IMR-90 (cell line): ENCODE measurements around the gene TRIM10. TPM values are rescaled to one million over a fixed set of nuclear protein-coding genes. Genes with fewer than 3 reads are reported as not detected.

Experiments used
- ATAC-seq: fragments of 200-7000 bp; cut with Tn5 transposase; 2 replicates; pipeline ENCODE4 v1.9.1; 2020; ENCODE audit warnings: low read depth, mild to moderate bottlenecking, moderate library complexity
- BruUV-seq: library from RNA; stranded (reverse); fragments of 400-500 nt; replicated peaks from 2 replicates; lab custom pipeline; 2021; lab: Mats Ljungman, UMichigan
- CTCF ChIA-PET: fragments of 300-600 bp; formaldehyde crosslinking; extraction: SDS; loops from one replicate; lab custom pipeline; 2021; ENCODE audit warnings: antibody characterized with exemption; lab: Yijun Ruan, JAX
- POLR2A ChIA-PET: fragments of 300-600 bp; sonication (Branson Sonifier 250); formaldehyde crosslinking; loops from one replicate; lab custom pipeline; 2022; ENCODE audit warnings: antibody characterized with exemption; ENCODE audit not compliant: unreplicated experiment; lab: Charles Lee
- DNase-seq: peaks from one replicate; pipeline ENCODE4 v3.0.0; 2013
- H2AFZ ChIP-seq: replicated peaks from 2 replicates; pipeline ENCODE3; 2013; ENCODE audit warnings: low read length, mild to moderate bottlenecking; ENCODE audit not compliant: poor library complexity
- H2AK5ac ChIP-seq: 2 replicates; pipeline ENCODE4 v1.6.1; 2013; ENCODE audit warnings: low read depth, low read length, inconsistent platforms
- H2AK9ac ChIP-seq: replicated peaks from 2 replicates; pipeline ENCODE3; 2013; ENCODE audit warnings: mild to moderate bottlenecking, low read depth, low read length, moderate library complexity; ENCODE audit not compliant: poor library complexity
- H2BK120ac ChIP-seq: 2 replicates; pipeline ENCODE4 v1.6.1; 2013; ENCODE audit warnings: low read depth, low read length, inconsistent platforms
- H2BK15ac ChIP-seq: 3 replicates; pipeline ENCODE4 v1.6.1; 2013; ENCODE audit warnings: low read depth, low read length, inconsistent platforms
- H2BK20ac ChIP-seq: 2 replicates; pipeline ENCODE4 v1.6.1; 2013; ENCODE audit warnings: low read depth, mild to moderate bottlenecking, inconsistent platforms, low read length, moderate library complexity
- H2BK5ac ChIP-seq: 2 replicates; pipeline ENCODE4 v1.6.1; 2013; ENCODE audit warnings: mild to moderate bottlenecking, low read depth, low read length, inconsistent platforms; ENCODE audit not compliant: poor library complexity, severe bottlenecking
- H3K14ac ChIP-seq: replicated peaks from 2 replicates; pipeline ENCODE4 v1.6.1; 2013; ENCODE audit warnings: low read depth, low read length, inconsistent platforms
- H3K18ac ChIP-seq: 2 replicates; pipeline ENCODE4 v1.6.1; 2013; ENCODE audit warnings: low read depth, low read length, control low read depth
- H3K23ac ChIP-seq: 2 replicates; pipeline ENCODE4 v1.6.1; 2013; ENCODE audit warnings: low read depth, low read length, inconsistent platforms
- H3K27ac ChIP-seq: 2 replicates; pipeline ENCODE4 v1.5.1; 2013; ENCODE audit warnings: mild to moderate bottlenecking, control low read depth, low read length; ENCODE audit not compliant: insufficient read depth
- H3K27me3 ChIP-seq: 2 replicates; pipeline ENCODE4 v1.6.1; 2013; ENCODE audit warnings: low read length; ENCODE audit not compliant: control insufficient read depth, insufficient read depth
- H3K36me3 ChIP-seq: 2 replicates; pipeline ENCODE4 v1.6.1; 2013; ENCODE audit warnings: low read length, mixed read lengths; ENCODE audit not compliant: control insufficient read depth, insufficient read depth
- H3K4ac ChIP-seq: 2 replicates; pipeline ENCODE4 v1.6.1; 2013; ENCODE audit warnings: low read depth, low read length, inconsistent platforms
- H3K4me1 ChIP-seq: 2 replicates; pipeline ENCODE4 v1.6.1; 2013; ENCODE audit warnings: low read length, mixed read lengths; ENCODE audit not compliant: control insufficient read depth, insufficient read depth
- H3K4me2 ChIP-seq: 2 replicates; pipeline ENCODE4 v1.6.1; 2013; ENCODE audit warnings: low read depth, mild to moderate bottlenecking, control low read depth, low read length, moderate library complexity
- H3K4me3 ChIP-seq: 2 replicates; pipeline ENCODE4 v1.5.1; 2013; ENCODE audit warnings: low read depth, mild to moderate bottlenecking, control low read depth, low read length, moderate library complexity; ENCODE audit not compliant: insufficient read depth
- H3K56ac ChIP-seq: 2 replicates; pipeline ENCODE4 v1.6.1; 2013; ENCODE audit warnings: low read length, inconsistent platforms; ENCODE audit not compliant: insufficient read depth; ENCODE audit errors: extremely low read depth
- H3K79me1 ChIP-seq, 2 experiments: 2 replicates each; pipeline ENCODE4 v1.6.1; 2013; ENCODE audit warnings: low read length in 2 of 2, inconsistent platforms in 1 of 2, low read depth in 1 of 2
- H3K9ac ChIP-seq: 2 replicates; pipeline ENCODE4 v1.6.1; 2013; ENCODE audit warnings: low read depth, low read length, control low read depth
- H3K9me1 ChIP-seq: 2 replicates; pipeline ENCODE4 v1.6.1; 2013; ENCODE audit warnings: low read length, inconsistent platforms; ENCODE audit not compliant: insufficient read depth
- H3K9me3 ChIP-seq: 2 replicates; pipeline ENCODE4 v1.6.1; 2013; ENCODE audit warnings: low read length; ENCODE audit not compliant: control insufficient read depth, insufficient read depth
- H4K20me1 ChIP-seq: 2 replicates; pipeline ENCODE4 v1.6.1; 2013; ENCODE audit warnings: low read length, inconsistent platforms; ENCODE audit not compliant: insufficient read depth
- H4K5ac ChIP-seq: 2 replicates; pipeline ENCODE4 v1.6.1; 2013; ENCODE audit warnings: mild to moderate bottlenecking, low read depth, low read length, control low read depth
- H4K8ac ChIP-seq, 2 experiments: 2 replicates each; pipeline ENCODE4 v1.6.1; 2013; ENCODE audit warnings: low read depth in 2 of 2, low read length in 2 of 2, control low read depth in 1 of 2, inconsistent platforms in 1 of 2
- H4K91ac ChIP-seq: 2 replicates; pipeline ENCODE4 v1.6.1; 2013; ENCODE audit warnings: low read depth, low read length, inconsistent platforms; ENCODE audit not compliant: insufficient read depth
- CHD1 ChIP-seq: IDR thresholded peaks from 2 replicates; pipeline ENCODE4 v1.6.1; 2012; ENCODE audit warnings: low read depth, low read length, improper control_type of control experiment
- CTCF ChIP-seq: conservative IDR thresholded peaks from 2 replicates; pipeline ENCODE4 v1.5.1; 2012; ENCODE audit warnings: mild to moderate bottlenecking, low read depth, low read length, improper control_type of control experiment
- ELK1 ChIP-seq: fragments of 150-350 bp; IDR thresholded peaks from 2 replicates; pipeline ENCODE4 v1.6.1; 2016; ENCODE audit warnings: low read depth, mild to moderate bottlenecking, low read length, moderate library complexity, borderline replicate concordance
- FOS ChIP-seq: fragments of 150-350 bp; IDR thresholded peaks from 2 replicates; pipeline ENCODE4 v1.6.1; 2016; ENCODE audit warnings: low read depth, low read length
- MAFK ChIP-seq: IDR thresholded peaks from 2 replicates; pipeline ENCODE4 v1.6.1; 2012; ENCODE audit warnings: low read depth, low read length, improper control_type of control experiment
- MAZ ChIP-seq: IDR thresholded peaks from 2 replicates; pipeline ENCODE4 v1.6.1; 2012; ENCODE audit warnings: low read depth, mild to moderate bottlenecking, low read length, improper control_type of control experiment, moderate library complexity, borderline replicate concordance
- MXI1 ChIP-seq: IDR thresholded peaks from 2 replicates; pipeline ENCODE4 v1.6.1; 2012; ENCODE audit warnings: low read depth, mild to moderate bottlenecking, low read length, moderate library complexity, borderline replicate concordance
- RCOR1 ChIP-seq: IDR thresholded peaks from 2 replicates; pipeline ENCODE4 v1.6.1; 2012; ENCODE audit warnings: mild to moderate bottlenecking, low read length, improper control_type of control experiment; ENCODE audit not compliant: insufficient replicate concordance
- SMC3 ChIP-seq: fragments of 150-350 bp; IDR thresholded peaks from 2 replicates; pipeline ENCODE4 v1.6.1; 2016; ENCODE audit warnings: low read depth, mild to moderate bottlenecking, antibody characterized with exemption, low read length, moderate library complexity
- WGBS, 2 experiments: methylation state at CpG; one replicate each; pipeline versions ENCODE4 v1.1.5 to v1.1.7; 2013; ENCODE audit warnings: missing lambda C conversion rate in 2 of 2; ENCODE audit not compliant: insufficient read length in 1 of 2; ENCODE audit errors: extremely low coverage in 2 of 2; 5-methylcytosine and 5-hydroxymethylcytosine counted together
- dilution Hi-C: fragments of 300-500 bp; cut with HindIII; formaldehyde crosslinking; loops from one replicate; pipeline ENCODE4 v1.14.3; 2018; ENCODE audit warnings: low sequenced_read_pairs; ENCODE audit not compliant: unreplicated experiment
- in situ Hi-C: fragments of 300-500 bp; cut with MboI; formaldehyde crosslinking; loops from 3 replicates; pipeline ENCODE4 v1.14.3; 2019; ENCODE audit warnings: low sequenced_read_pairs, inconsistent platforms, mixed read lengths
- intact Hi-C: fragments of 100-400 bp; cut with micrococcal nuclease; formaldehyde crosslinking; loops from 2 replicates; pipeline ENCODE4 v1.10.0; 2022
- polyA plus RNA-seq, 3 experiments: library from polyadenylated mRNA; depleted of rRNA; stranded (reverse); fragments of >200 nt; gene quantifications; 2 replicates each; pipeline ENCODE4 v1.2.3, GENCODE V29; 2012; ENCODE audit warnings: low replicate concordance in 1 of 3
- total RNA-seq: library from RNA; depleted of rRNA; stranded (reverse); fragments of >200 nt; gene quantifications from 2 replicates; pipeline ENCODE4 v1.2.3, GENCODE V29; 2012
- TF ChIP-seq, protein P1 (sequence below): fragments of 150-350 bp; IDR thresholded peaks from 2 replicates; pipeline ENCODE4 v1.6.1; 2017; ENCODE audit warnings: mild to moderate bottlenecking, antibody characterized with exemption, low read length, low read depth

TRIM10 gene
- total and polyA plus RNA-seq, 2 of the 4 experiments (the other 2 are of a cell fraction), result not detected

GRCh38 chr6:30155520-30156261, 5.3 kb downstream of the TRIM10 start:
- H4K91ac ChIP-seq, result no peak overlapping the region
- no peak overlapping the region for H3K4me2 ChIP-seq
- no peak overlapping the region for H3K4ac ChIP-seq
- H3K4me3 ChIP-seq, result no peak overlapping the region
- intact Hi-C loops (no loop called here), dilution Hi-C loops (no loop called here), in situ Hi-C loops (no loop called here)
- H3K79me1 ChIP-seq, result no peaks in the 10 kb centered on the region
- H2AFZ ChIP-seq, result no peak overlapping the region
- no peak overlapping the region for H3K9ac ChIP-seq
- H2AK5ac ChIP-seq, result no peak overlapping the region
- ATAC-seq, result no peak
- H4K20me1 ChIP-seq, result no peaks in the 10 kb centered on the region
- H2BK15ac ChIP-seq, result no peak overlapping the region
- H2BK120ac ChIP-seq, result no peak overlapping the region
- no peak for DNase-seq
- H4K8ac ChIP-seq, result no peak overlapping the region
- no peak overlapping the region for H3K56ac ChIP-seq
- TF ChIP-seq CTCF, result no peak
- TF ChIP-seq, protein P1, sequence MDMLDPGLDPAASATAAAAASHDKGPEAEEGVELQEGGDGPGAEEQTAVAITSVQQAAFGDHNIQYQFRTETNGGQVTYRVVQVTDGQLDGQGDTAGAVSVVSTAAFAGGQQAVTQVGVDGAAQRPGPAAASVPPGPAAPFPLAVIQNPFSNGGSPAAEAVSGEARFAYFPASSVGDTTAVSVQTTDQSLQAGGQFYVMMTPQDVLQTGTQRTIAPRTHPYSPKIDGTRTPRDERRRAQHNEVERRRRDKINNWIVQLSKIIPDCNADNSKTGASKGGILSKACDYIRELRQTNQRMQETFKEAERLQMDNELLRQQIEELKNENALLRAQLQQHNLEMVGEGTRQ, result no peak
- TF ChIP-seq MAZ, result no peak
- no peak for TF ChIP-seq ELK1
- TF ChIP-seq SMC3, result no peak
- TF ChIP-seq FOS, result no peak
- TF ChIP-seq MAFK, result no peak
- no peak for TF ChIP-seq RCOR1
- TF ChIP-seq MXI1, result no peak
- no peak for TF ChIP-seq CHD1
- no peak overlapping the region for H3K18ac ChIP-seq
- no peak overlapping the region for H2AK9ac ChIP-seq
- H3K23ac ChIP-seq, result no peak overlapping the region
- H2BK20ac ChIP-seq, result no peak overlapping the region
- H3K27ac ChIP-seq, result no peak overlapping the region
- no peak overlapping the region for H4K5ac ChIP-seq
- CTCF ChIA-PET, result no interaction called here
- no CpG with 5 or more reads among the region's 2 CpGs for WGBS, 2 experiments
- no peak overlapping the region for H3K14ac ChIP-seq
- no peaks in the 10 kb centered on the region for H3K36me3 ChIP-seq
- POLR2A ChIA-PET, result no interaction called here
- no peaks in the 10 kb centered on the region for H3K4me1 ChIP-seq
- H3K27me3 ChIP-seq, result peaks cover 27% of the 10 kb centered on the region
- H2BK5ac ChIP-seq, result no peak overlapping the region
- no peaks in the 10 kb centered on the region for H3K9me3 ChIP-seq
- H3K9me1 ChIP-seq, result no peaks in the 10 kb centered on the region
- no TSS peak for BruUV-seq
